ENCODE data around the gene COL5A1.

DNA sequence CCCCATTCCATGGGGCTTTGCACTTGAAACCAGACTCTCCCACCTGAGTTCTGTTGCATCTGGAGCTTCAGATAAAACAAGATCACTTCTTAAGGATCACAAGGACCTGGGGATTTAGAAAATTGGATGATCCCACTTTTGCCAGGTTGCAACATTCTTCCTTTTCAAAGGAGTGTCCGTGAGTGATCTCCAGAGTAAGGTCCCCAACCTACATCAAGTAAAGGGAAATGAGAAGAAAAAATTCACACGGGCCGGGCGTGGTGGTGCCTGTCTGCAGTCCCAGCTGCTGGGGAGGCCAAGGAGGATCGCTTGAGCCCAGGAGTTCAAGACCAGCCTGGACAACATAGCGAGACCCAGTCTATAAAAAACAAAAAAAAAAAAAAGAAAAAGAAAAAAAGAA lies 41.2 kb upstream of the COL5A1 start:
- TF ChIP-seq, protein P1, sequence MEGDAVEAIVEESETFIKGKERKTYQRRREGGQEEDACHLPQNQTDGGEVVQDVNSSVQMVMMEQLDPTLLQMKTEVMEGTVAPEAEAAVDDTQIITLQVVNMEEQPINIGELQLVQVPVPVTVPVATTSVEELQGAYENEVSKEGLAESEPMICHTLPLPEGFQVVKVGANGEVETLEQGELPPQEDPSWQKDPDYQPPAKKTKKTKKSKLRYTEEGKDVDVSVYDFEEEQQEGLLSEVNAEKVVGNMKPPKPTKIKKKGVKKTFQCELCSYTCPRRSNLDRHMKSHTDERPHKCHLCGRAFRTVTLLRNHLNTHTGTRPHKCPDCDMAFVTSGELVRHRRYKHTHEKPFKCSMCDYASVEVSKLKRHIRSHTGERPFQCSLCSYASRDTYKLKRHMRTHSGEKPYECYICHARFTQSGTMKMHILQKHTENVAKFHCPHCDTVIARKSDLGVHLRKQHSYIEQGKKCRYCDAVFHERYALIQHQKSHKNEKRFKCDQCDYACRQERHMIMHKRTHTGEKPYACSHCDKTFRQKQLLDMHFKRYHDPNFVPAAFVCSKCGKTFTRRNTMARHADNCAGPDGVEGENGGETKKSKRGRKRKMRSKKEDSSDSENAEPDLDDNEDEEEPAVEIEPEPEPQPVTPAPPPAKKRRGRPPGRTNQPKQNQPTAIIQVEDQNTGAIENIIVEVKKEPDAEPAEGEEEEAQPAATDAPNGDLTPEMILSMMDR (IDR thresholded peaks at IDR 0.05) = no peak
- TF ChIP-seq EP300 (IDR thresholded peaks at IDR 0.05) = no peak
- no peak for TF ChIP-seq POLR2A (IDR thresholded peaks at IDR 0.05)
- no peak for TF ChIP-seq POLR2AphosphoS5 (IDR thresholded peaks at IDR 0.05)

Measured in upper lobe of left lung (tissue), 4 donors.